Activated CD8-positive, alpha-beta memory T cell treated with anti-CD3 and anti-CD28 coated beads, Interleukin-2, amount 50 U/mL, for 1 hour (primary cell): Measurements from ENCODE around the gene COL5A1.

Source experiments
- DNase-seq: peaks from one replicate; pipeline ENCODE4 v3.0.0-alpha.2; 2020; ENCODE audit errors: extremely low read depth

The COL5A1 gene

DNA sequence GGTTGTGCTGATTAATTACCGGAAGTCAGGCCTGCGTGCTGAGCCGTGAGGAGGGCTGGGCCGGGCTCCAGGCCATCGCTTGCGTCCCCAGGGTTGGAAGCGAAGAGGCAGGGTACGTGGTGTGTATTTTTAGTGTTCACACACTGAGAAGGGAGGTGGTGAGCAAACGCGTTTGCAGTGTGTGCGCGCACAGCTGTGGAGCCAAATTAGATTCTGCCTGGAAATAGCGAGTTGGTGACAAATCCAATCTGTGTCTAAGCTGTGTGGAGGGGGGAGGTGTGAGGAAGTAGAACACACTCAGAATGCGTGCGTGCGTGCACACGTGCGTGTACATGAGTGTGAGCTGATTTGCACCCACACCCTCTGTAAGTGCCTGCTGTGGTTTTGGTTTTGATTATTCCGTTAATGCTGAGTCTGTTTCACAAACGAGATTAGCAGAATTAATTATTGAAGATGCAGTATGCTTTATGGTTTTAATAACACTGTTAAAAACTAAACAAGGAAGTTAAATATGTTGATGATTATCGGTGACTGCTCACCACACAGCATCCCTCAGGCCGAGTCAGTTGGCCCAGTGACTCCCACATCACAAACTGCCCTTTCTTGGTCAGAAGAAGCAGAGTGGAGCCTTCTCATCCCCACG, 127.2 kb downstream of the COL5A1 start:
- no peak for DNase-seq

DNA sequence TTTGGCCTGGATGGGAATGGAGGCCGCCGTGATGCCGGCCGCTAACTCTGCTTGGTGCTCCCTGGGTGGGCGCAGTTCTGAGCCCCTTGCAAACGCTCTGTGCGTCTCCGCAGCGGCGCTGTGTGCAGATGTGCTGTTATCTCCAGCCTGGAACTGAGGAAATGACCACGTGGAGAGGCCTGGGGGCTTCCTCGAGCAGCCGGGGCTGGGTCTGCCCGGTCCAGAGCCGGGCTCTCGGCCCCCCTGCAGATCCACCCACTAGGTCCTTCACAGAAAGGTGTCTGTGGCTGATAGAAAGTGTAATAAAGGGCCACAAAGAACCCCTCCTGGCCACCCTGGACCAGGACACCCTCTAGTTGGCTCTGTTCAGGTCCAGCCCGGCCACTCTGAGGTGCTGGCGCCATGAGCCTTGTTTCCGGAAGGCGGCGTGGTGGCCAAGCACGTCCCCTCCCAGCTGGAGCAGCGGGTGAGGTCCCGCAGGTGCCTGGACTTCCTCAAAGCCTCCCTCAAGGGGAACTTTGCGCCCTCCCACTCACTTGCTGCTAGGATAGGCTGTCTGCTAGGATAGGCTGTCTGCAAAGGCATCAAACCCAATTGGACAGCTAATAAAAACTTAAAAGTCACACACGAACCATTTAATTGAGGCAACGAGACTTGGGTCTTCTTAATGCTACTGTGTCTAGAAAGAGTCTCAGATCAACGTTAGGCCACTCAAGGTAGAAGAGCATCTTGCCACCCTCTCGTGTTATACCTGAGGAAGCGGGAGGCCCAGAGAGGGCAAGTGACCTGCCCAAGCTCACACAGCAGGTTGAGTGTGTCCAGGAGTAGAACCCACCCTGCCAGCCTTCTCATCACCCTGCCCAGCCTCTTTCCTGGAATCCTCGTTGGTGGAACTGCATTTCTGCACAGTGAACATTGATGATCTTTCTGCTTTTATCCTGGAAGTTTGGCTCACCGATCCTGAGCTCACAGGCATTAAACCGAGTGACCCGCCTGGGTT, 129.7 kb downstream of the COL5A1 start:
- DNase-seq = no peak

DNA sequence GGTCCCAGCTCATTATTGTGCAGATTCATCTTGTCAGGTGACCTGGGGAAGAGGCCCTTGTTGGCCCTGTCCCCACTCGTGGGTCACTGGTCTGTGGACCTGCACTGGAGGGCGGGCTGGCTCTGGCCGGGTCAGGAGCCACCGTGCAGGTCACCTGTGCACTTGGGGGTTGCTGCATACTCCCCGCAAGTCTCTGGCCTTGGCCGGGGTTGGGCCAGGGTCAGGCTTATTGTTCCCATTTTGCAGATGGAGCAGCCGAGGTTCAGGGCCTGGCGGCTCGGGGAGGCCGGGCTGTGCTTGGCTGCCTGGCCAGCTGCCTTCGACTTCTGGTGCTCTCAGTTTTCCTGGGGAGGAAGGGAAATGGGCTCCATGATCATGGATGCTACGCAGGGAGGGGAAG, 130.7 kb downstream of the COL5A1 start:
- DNase-seq = no peak

DNA sequence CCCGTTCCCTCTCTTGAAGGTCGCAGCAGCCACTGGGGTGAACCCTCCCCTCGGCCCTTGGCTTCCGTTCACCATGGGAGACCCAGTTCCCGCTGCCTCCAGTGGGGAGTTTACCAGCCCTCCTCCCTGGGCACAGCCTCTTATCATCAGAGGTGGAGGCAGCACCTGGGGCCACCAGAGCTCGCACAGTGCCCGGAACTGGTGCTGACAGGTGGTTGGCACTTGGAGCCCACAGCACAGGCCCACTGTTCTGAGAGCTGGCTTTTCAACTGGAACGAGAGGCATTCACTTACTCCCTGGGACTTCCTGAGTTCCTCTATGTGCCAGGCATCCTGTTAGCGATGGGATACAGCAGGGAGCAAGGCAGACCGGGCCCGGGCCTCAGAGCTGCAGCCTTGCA, 132.2 kb downstream of the COL5A1 start:
- no peak for DNase-seq

DNA sequence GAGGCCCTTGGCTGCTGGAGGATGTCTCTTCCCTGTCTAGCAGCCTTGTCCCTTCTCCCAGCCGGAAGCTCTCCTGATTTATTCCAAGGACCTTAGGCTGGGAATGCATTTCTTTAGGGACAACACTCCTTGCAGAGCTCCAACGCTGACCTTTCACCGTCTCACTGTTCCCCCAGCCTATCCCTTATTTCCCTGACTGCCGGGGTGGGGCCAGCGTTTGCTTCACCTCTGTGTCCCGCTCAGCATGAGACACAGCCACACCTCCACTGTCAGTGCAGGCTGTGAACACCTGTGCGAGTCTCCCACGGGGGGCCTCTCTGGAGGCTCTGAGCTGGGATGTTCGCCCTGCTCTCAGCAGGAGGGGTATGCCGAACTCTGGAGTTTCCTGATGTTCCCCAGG, 132.8 kb downstream of the COL5A1 start:
- no peak for DNase-seq

DNA sequence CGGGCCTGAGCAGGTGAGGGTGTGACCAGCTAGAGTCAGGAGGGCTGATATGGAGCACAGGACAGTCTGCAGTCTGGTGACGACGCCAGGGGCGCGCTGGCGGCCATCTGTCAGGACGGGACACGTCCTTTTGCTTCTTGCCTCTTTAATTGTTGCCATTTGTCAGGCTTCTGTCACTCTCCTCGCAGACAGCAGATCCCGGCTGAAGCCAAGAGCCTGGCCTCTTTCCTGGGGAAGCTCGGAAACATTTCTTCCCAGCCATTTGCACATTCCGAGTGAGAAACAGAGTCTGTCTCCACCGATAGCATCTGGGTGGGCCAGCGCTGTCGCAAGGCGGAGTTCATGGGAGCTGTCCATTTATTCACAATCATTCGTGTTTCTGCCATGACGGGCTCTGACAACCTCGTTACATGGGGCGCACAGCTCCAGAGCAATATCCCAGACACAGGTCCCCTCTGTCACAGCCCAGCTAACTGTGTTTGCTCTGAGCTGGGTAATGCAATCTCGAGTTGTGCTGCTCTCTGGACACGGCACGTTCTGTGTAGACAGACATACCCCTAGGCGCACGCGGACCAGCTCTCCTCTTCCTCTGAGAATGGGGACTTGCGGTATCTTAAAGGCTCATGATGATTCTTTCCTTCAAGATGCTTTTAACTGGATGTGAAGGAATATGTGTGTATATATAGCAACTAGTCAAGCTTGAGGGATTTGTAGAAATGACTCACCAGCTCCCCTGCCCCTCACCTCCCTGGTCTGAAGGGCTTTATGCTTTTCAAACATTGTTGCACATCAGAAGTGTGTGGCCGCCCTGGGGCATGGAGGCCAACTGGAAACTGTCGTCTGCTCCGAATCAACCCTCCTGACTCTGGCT, 133.7 kb downstream of the COL5A1 start:
- no peak for DNase-seq

DNA sequence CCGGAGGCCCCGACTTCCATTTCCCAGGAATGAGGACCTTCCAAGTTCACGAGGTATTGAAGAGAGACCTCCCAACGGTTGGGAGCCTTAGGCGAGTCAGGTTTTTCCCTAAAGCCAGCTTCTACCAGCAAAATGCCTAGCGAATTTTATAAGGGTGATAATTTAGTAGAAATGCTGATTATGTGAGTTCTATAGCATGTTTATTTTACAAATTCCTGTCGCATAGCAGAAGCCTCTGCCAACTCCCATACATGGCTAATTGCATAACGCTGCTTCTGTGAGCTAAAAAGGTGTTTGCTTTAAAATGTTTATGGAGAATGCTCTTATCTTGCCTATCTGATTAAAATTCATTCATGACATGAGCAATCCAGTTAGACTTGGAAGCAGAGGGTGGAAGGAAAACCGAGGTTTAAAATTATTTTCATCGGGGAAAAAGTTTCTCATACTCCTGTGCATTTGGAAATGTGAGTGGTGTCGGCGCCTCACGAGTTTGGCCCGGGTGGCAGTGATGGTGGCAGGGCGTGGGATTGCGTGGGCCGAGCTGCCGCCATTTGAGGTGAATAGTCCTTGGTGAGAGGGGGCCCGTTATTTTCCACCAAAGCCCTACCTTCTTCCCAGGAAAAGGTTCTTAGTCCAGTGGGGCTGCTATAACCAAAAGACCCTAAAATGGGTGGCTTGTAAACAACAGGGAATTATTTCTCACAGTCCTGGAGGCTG, 134.6 kb downstream of the COL5A1 start:
- no peak for DNase-seq

DNA sequence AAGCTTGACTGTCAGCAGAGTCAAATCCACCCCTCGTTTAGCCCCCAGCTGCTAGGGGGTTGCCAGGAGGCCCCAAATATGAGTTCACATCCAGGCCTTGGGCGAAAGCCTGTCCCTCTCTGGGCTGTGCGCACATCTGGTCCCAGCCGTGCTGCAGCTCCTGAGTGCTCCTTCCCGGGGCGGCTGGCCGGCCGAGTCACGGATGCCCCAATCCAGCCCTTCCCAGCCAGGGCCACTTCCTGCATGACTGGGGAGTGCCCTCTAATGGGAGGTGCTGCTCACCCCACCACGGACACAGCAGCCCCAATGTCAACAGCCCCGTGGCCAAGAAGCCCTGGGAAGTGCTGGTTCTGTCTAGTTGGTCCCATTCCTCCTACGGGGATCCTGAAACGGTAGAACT, 135.6 kb downstream of the COL5A1 start:
- DNase-seq = no peak

DNA sequence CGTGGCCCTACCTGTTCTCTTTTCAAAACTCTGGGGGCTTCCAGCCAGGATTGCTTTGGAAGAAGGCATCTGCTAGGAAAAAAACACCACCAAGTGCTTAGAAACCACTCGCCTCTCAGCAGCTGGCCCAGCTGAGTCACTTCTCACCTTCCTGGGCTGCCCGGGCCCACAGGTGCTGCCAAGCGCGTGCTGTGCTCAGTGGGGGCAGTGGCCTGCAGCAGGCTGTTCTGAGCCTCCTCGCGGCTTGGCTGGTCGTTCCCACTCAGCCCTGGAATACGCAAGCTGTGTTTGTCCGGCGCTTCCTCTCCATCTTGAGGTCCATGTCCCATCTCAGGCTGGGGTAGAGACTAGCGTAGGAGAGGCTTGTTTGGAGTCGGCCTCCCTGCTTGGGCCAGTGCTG, 136.6 kb downstream of the COL5A1 start:
- DNase-seq = no peak

DNA sequence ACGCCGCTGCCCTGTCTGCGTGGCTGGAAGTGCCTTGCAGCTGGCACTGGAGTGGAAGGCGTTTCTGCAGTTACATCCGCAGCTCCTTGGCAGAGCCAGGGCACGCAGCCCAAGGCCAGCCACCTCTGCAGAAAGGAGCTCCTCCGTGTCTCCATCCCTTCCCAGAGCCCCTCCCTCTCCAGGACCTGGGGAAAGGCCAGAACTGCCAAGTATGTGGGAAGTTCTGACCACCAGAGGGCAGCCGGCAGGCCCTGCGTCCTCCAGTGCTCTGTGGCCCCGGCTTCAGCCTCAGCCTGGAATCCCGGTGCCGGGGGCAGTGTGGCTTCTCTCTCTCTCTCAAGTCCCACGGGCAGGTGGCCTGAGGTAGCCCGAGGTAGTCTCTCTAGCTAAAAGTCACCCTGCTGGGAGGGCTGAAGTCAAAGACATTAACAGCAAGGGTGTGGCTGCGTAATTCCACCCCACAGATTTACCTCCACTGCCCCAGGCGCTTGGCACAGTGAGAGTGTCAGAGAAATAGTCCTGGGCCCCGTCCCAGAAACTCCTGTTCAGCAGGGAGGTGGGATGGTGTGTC, 137.3 kb downstream of the COL5A1 start:
- DNase-seq = no peak

DNA sequence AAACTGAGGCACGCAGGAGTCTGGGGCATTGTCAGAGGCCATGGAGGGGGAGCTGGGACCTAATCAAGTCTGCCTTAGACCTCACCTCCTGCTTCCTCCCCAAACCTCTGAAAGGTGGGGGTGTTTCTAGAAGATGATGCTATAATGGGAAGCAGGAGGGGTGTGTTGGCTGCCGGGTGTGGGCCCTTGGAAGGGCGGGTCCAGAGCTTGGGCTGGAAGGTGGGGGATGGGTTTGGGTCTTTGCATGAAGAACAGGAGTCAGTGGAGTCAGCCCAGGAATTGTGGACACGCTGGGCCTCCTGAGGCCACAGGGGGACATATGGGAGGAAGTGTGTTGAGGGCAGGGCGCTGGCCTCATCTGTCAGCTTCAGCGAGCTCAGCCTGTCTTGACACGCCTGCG, 138.0 kb downstream of the COL5A1 start:
- no peak for DNase-seq

DNA sequence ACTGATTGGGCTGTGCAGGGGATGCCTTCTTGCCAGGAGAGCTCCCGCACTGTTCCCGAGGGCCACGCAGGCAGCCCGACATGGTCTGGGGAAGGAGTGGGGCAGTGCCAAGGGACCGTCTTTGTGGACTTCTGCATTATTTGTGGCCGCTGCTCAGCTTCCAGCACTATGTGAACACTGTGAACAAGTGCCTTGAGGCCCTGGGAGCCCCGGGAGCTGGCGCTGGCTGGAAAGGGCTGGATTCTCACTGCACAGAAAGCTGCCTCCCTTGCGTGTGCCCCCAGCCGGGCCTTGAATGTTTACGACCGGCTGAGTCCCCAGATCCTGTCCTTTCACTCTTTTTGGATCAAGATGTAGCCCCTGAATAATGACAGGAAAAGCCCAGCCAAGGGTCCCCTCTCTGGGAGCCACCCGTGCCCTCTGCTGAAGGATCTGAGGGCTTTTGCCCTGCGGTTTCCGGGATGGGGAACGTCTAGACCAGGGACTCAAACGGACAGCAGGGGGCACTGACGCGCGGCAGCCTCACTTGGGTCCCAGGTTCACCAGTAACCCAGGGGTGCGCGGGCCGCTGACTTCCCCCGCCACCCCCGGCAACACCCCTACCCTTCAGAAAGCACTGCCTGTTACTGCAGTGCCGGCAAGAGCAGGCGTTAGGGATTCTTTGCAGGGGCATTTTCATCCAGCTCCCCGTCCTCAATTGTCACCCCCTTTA, 140.1 kb downstream of the COL5A1 start:
- DNase-seq = no peak

DNA sequence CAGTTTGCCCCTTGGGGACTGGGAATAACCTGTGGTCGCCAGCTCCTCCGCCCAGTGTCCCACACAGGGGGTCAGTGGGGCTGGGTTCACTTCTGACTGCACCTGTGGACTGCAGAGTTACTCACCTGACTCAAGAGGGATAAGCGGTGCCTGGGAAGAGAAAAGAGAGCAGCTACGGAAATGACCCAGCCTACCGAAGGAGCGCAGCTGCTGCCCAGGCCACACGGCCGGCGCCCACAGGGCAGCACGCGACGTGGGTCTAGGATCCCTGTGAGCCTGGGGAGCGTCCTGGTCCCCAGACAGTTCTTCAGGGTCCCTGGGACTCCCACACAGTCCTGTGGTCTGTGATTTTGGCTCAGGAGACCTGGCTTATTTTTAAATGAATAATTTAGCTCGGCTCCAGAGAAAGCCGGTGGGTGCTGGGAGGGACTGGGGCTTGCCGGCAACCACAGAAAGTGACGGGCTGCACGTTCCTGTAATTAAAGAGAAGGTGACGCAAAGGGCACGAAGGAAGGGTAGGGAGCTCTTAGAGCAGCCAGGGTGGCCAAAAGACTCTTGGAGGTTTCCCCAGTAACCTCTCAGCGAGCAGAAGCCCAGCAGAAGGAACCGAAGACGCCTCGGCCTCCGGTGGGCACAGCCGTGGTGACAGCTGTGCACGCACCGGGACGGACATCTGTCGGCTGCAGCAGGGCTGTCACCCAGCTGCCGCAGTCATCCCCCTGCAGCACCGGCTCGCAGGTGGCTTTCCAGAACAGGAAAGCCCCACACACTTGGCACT, 141.5 kb downstream of the COL5A1 start:
- DNase-seq = no peak

DNA sequence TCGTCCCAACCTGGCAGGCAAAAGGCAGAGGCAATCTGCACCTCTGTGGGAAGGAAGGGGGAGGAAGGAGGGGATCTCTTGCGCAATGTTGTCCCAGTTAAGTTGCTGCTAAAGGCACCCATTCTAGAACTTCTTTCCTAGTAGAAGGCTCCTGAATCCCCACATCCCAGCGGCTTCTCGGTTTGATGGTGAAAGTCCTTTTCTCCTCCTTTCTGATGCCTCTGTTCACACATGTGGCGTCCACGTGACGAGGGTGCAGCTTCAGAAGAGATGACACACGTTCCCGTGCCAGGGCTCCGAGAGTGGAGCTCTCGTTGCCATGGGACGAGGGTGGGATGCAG, 142.1 kb downstream of the COL5A1 start:
- no peak for DNase-seq

DNA sequence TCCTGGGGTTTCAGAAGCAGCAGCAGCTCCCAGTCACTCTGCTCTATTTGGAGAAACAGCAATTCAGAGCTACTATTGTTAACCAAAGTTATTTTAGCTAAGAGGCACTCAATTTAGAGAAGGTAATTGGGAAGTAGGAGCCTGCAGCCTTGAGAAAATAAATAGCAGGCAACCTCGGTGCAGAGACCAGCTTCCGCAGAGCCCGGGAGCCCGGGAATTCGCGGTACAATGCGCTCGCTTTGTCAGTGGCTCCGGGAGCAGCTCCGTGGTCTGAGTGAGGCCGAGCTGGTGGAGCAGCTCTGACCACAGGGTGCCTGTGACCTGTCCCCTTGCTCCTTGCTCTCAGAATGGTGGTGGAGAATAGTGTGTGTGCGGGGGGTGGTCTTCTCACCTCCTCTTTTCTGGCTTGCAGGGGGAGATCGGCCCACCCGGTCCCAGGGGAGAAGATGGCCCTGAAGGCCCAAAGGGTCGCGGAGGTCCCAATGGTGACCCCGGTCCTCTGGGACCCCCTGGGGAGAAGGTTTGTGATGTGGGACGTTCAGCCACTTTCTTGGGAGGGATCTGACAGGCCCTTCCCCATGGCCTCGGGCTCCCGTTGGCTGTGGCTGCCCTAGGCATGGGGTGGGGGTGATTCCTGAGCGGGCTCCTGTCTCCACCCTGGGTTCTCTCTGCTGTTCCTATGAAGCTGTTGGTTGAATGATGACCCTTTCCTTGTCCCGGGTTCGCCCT, 143.1 kb downstream of the COL5A1 start:
- DNase-seq = no peak

DNA sequence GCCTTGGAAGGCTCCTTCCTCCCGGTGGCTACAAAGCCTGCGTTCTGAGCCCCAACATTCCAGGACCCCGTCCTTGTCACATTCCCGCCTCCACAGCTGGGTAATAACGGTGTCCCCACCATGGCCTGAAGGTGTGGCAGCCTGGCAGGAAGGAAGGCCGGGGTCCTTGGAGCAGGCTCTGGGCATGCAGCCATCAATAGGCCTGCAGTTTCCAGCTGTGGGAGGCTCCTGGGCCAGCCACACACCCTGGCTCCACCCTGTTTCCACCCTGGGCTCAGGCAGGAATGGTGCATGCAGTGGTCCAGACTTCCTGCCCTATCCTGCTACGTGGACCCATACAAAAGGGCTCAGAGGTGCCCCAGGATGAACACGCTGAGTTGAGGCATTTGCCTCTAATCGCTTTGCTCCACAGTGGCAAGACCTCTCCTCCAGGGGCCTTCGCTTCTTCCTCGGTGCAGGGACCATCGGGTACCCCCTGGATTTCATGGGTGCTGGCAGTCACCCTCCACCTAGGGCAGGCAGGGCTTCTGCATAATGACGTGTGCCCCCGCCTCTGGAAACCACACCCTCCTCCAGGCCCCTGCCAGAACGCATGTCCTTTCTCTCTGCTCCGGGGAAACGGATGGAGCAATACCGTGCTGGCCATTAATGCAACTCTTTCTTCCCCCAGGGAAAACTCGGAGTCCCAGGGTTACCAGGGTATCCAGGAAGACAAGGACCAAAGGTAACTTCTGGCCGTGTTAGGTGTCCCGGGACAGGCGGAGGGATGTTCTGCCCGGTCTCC, 143.9 kb downstream of the COL5A1 start:
- DNase-seq = no peak

DNA sequence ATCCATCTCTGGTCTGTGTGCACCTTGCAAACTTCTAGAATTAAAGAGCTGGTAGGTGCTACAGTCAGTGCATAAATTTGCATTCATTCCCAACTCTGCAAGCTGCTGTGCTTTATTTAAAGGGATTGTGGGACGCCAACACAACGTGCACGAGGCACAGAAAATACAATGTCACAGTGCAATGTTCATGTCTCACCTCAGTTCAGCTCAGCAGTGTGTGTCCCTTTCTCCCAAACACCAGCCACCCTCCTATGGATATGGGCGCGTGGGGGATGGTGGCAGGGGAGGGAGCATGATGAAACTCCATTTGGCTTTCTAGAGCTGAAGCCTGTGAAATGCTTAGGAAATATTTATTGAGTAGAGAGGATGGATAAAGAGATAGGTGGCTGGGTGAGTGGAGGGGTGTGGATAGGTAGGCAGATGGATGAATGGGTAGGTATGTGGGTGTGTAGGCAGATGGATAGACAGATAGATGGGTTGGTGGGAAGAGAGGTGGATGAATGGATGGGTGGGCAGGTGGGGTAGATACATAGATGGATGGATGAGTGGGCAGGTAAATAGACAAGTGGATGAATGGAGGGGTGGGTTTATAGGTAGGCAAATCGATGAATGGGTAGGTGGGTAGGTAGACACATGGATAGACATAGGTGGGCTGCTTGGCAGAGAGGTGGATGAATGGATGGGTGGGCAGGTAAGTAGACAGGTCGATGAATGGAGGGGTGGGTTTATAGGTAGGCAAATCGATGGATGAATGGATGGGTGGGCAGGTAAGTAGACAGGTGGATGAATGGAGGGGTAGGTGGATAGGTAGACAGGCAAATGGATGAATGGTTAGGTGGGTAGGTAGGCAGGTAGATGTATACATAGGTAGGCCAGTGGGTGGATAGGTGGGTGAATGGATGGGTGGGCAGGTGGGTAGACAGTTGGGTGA, 146.3 kb downstream of the COL5A1 start:
- no peak for DNase-seq
